T-helper 1 cell treated with Interleukin-12 subunit alpha and Interleukin-12 subunit beta and Interleukin-4 antibody, amounts not matched to agents 30 ng/mL and 1 ng/mL, for 36 hours (primary cell): ENCODE data around the gene SLC4A9. TPM values are rescaled to one million over a fixed set of nuclear protein-coding genes. Genes with fewer than 3 reads are reported as not detected.

Source experiments
- intact Hi-C: fragments of 100-400 bp; cut with micrococcal nuclease; formaldehyde crosslinking; loops from one replicate; pipeline ENCODE4 v1.15.1; 2024
- total RNA-seq: library from RNA; stranded (reverse); gene quantifications from 2 replicates; pipeline ENCODE4 v1.2.3, GENCODE V29; 2022

Gene SLC4A9, protein sequence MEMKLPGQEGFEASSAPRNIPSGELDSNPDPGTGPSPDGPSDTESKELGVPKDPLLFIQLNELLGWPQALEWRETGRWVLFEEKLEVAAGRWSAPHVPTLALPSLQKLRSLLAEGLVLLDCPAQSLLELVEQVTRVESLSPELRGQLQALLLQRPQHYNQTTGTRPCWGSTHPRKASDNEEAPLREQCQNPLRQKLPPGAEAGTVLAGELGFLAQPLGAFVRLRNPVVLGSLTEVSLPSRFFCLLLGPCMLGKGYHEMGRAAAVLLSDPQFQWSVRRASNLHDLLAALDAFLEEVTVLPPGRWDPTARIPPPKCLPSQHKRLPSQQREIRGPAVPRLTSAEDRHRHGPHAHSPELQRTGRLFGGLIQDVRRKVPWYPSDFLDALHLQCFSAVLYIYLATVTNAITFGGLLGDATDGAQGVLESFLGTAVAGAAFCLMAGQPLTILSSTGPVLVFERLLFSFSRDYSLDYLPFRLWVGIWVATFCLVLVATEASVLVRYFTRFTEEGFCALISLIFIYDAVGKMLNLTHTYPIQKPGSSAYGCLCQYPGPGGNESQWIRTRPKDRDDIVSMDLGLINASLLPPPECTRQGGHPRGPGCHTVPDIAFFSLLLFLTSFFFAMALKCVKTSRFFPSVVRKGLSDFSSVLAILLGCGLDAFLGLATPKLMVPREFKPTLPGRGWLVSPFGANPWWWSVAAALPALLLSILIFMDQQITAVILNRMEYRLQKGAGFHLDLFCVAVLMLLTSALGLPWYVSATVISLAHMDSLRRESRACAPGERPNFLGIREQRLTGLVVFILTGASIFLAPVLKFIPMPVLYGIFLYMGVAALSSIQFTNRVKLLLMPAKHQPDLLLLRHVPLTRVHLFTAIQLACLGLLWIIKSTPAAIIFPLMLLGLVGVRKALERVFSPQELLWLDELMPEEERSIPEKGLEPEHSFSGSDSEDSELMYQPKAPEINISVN
- 0.10 and 0.29 TPM in 2 replicates for total RNA-seq

- intact Hi-C loops = no loop called here
Measured at GRCh38 chr5:140360101-140360500, at the start of gene SLC4A9. Gene SLC4A9 (plus strand): TSS chr5:140360194. CDS start chr5:140360237, 43 bp downstream.

DNA sequence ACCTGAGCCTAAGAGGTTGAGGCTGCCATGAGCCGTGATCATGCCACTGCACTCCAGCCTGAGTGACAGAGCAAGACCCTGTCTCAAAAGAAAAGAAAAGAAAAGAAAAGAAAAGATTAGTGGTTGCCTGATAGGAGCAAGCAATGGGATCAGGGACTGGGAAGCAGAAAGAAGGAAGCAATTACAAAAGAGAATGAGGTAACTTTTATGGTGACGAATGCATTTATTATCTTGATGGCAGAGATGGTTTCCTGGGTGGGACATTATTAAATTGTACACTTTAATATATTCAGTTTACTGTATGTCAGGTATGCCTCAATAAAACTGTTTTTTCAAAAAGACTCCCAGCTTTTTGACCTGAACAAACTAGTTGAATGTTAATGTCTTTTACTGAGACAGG is 49.6 kb upstream of the SLC4A9 start:
- intact Hi-C loops = no loop called here

DNA sequence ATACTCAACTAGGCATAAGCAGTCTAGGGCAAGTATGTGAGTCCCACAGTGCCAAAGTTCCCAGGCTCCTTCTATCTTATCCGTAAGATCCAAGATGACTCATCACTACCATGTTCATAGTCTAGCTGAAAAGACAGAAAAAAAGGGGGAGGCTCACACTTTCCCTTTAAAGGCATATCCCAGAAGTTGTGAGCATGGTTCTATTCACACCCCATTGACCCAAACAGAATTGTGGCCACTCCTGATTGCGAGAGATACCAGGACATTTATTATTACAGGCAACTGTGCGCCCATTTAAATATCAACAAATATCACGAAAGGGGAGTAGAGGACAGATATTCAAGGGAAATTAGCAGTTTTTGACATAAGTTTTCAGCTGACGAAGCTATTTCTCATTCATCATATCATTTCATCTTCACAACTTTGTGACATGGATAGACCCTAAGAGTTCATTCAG is 49.0 kb upstream of the SLC4A9 start:
- intact Hi-C loops = no loop called here

GRCh38 chr5:140312067-140312790 is 47.8 kb upstream of the SLC4A9 start:
- intact Hi-C loops = no loop called here

DNA sequence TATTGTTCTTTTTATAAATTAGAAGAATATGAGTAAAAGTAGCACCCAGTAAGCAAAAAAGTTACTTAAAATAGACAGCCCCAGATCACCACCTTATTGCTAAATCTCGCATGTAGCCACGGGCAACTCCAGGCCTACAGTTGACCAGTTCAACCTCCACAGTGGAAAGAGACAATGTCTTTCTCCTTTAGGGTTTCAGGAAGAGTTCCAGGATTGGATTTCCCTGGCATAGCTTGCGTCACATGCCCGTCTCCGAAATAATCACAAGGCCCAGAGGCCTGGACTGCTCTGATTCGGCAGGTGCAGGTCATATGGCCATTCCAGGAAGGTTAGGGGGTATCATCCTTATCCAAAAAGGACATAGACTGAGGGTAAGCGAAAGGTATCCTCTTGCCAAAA is 47.2 kb upstream of the SLC4A9 start:
- intact Hi-C loops = no loop called here

DNA sequence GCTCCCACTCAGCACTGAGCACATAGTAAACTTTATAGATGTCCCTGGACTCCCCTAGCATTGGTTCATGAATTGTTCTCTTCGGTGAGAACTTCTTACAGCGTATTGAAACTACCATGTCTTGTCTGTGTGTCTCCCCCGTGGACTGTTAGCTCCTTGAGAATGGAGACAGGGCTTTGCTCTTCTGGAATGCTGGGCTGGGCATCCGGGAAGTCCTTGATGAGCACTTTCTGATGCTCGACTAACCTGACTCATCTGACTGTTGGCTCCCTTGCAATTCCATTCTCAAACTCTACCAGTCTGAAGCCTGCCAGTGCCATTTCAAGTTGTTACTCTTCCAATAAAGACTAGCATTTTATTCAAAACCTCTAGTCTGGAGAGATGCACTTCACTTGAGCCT is 42.1 kb upstream of the SLC4A9 start:
- intact Hi-C loops = no loop called here

DNA sequence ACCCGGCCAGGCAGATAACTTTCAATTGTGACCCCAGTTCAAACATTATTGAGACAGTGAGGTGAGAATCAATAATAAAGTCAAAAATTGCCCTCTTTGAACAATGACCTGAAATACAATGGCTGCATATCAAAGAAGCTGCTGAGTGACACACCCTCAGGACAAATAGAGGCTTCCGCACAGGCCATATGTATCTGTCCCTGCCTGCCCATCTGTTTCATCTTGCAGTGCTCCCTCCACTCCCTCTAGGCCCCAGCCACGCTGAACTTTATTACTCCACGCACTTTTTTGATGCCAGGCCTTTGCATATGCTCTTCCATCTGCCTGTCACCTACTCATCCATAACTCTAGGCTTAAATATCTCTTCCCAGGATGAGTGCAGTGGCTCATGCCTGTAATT is 41.2 kb upstream of the SLC4A9 start:
- intact Hi-C loops = no loop called here

DNA sequence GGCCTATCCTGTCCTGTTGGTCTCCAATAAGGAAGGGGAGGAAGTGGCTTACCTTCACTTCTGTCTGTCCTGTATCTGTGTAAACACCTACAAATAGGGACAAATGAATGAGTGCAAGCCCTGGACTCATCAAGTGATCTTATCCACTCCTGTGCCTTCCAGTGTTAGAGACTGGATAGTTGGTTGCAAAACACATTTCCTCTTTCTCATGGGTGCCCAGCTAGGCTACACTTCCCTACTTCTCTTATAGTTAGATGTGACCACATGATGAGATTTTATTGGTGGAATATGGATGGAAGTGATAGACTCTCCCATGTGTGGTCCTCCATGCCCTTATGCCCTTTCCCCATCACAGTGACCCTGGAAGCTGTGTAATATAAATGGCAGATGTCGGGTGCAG is 40.2 kb upstream of the SLC4A9 start:
- intact Hi-C loops = no loop called here

- intact Hi-C loops = no loop called here
Measured at GRCh38 chr5:140321796-140322195, 38.2 kb upstream of the SLC4A9 start.

DNA sequence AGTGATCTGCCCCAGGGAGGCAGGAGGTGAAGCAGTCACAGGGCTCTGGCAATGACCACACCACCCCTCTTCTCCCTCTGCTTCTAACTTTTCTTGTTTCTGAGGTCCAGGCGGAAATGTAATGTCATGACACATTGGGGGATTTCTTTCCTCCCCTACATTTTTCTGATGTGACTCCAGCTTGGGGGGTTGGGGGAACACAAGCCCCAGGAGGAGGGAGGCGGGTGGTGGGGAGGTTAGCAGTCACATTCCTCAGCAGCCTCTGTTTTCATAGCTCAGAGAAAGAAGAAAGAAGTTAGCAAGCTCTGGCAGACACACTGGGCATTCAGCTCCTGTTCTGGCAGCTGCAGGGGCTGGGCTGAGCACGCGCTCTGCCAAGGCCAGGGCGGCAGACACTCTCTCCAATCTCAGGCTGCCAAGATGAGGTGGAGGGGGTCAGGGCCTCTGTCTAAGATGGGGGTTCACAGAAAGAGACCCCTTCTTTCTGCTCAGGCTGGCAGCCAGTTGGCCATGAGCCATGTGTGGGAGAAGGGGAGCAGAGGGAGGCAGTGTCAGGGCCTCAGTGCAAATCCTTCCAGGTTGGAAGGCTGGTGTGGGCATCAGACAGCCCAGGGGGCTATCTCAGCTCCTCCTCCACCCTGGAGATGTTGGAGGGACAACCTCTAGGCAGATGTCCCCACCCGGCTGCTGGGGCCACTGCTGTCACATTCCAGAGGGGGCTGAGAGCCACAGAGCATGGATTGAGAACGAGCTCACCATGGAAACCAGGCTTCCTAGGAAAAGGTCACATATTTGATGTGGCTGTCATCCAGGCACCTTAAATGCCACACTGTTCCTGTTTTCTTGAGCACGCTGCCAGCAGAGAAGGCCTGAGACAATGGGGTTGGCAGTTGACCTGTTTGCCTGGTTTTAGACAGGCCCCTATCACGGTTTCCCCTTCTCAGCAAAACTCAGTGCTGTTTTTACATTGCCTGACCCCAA is 37.0 kb upstream of the SLC4A9 start:
- intact Hi-C loops = no loop called here

- intact Hi-C loops = no loop called here
Measured at GRCh38 chr5:140324041-140324600, 35.9 kb upstream of the SLC4A9 start.

DNA sequence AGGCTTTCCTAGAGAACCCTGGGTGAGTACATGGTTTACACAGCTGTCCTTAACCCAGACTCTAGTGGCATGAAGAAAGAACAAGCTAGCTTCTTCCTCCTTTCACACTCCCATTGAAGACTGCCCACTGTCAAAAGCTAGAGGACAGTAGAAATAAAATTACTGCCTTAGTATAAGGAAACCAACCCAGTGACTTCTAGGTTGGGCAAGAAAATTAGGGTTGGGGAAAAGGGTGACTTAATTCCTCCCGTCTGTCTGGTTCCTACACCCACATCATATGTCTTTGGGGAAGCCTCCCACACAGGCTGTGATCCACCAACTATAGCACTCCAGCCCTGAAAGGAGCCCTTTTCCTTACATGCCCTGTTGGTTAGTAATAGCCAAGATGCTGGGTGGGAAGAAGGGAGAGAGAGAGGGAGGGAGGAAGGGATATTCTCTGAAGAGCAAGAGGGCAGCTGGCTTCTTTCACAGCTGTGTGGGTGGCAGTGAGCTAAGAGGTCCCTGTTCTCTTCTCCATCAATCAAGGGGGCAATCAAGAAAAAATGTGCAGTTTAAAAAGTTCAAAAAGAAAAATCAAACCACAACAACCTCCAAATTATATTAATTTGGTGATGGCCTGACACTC is 35.3 kb upstream of the SLC4A9 start:
- intact Hi-C loops = no loop called here

DNA sequence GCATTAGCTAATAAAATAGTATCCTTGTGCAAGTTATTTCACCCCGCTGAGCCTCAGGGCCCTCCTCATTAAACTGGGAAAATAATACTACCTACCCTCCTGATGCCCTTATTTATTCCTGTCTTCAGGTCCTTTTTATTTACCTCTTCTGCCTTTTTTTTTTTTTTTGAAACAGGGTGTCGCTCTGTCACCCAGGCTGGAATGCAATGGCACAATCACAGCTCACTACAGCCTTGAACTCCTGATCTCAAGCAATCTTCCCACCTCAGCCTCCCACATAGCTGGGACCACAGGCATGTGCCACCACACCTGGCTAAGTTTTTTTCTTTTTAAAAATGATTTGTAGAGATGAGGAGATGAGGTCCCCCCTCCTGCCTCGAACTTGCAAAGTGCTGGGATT is 34.5 kb upstream of the SLC4A9 start:
- intact Hi-C loops = no loop called here

- intact Hi-C loops = no loop called here
Measured at GRCh38 chr5:140327589-140327988, 32.4 kb upstream of the SLC4A9 start.

- intact Hi-C loops = no loop called here
Measured at GRCh38 chr5:140328036-140328764, 31.8 kb upstream of the SLC4A9 start.

- intact Hi-C loops = no loop called here
Measured at GRCh38 chr5:140329739-140330481, 30.1 kb upstream of the SLC4A9 start.

- intact Hi-C loops = no loop called here
Measured at GRCh38 chr5:140331638-140332037, 28.4 kb upstream of the SLC4A9 start.

DNA sequence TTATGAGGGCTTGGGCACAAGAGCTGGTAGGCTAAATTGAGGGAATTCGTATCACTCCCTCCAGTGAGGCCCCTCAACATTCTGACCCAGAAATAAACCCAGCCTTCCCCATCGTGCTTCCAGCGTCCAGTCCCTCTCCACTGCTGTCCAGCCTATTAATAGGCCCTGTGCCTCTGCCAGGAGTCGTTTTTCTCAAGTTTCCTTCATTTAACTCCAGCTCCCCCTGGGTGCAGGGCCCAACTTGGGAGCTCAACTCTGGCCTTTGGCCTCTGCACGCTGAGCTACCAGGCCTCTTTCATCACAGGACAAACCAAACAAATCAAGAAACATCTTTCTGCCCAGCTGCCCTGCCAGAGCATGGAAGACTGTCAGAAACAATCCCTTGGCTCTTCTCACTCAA is 23.6 kb upstream of the SLC4A9 start:
- intact Hi-C loops = no loop called here
